AG09319 (cell line): Measurements from ENCODE around the gene PSAPL1.

ENCODE experiments used
- DNase-seq: peaks from one replicate; pipeline ENCODE4 v3.0.0-alpha.2; 2010; ENCODE audit warnings: low read depth; ENCODE audit errors: extremely low read depth
- TF ChIP-seq, protein P1 (sequence below): IDR thresholded peaks from 2 replicates; pipeline ENCODE4 v1.5.1; 2011; ENCODE audit warnings: low read depth, mild to moderate bottlenecking, inconsistent platforms, low read length, moderate library complexity

The PSAPL1 gene

DNA sequence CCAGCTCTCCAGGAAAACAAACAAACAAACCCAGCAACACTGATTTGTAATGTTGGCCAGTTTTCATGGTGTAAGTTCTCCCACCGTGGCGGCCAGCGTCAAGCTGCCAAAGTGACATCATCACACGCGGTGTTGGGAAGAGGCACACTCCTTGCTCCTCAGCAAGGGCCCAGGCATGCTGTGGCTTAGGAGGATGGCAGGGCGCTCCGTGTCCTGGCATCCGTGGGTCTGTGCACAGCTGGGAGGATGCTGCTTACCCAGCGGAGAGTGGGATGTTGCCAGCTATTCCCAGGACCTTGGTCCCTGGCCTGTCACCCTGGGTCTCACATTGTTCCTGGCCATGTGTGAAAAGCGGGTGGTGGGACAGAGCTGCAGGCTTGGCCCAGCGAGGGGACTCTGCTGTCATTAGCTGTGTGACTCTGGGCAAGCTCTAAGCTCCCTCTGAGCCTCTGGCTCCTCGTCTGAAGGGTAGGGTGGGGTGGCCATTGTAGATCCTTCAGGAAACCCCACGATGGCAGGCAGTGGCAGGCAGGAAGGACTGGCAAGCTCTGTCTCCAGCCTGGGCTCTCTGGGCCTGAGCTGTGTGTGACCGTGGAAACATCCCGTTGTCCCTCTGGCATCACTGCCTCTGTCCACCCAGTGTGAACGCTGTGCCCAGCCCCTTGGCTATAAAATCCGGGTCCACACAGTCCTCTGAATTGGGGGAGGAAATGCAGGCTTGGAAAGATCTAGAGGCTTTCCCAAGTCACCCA lies 10.8 kb downstream of the PSAPL1 start:
- DNase-seq, result no peak
- TF ChIP-seq, protein P1, sequence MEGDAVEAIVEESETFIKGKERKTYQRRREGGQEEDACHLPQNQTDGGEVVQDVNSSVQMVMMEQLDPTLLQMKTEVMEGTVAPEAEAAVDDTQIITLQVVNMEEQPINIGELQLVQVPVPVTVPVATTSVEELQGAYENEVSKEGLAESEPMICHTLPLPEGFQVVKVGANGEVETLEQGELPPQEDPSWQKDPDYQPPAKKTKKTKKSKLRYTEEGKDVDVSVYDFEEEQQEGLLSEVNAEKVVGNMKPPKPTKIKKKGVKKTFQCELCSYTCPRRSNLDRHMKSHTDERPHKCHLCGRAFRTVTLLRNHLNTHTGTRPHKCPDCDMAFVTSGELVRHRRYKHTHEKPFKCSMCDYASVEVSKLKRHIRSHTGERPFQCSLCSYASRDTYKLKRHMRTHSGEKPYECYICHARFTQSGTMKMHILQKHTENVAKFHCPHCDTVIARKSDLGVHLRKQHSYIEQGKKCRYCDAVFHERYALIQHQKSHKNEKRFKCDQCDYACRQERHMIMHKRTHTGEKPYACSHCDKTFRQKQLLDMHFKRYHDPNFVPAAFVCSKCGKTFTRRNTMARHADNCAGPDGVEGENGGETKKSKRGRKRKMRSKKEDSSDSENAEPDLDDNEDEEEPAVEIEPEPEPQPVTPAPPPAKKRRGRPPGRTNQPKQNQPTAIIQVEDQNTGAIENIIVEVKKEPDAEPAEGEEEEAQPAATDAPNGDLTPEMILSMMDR, result no peak

DNA sequence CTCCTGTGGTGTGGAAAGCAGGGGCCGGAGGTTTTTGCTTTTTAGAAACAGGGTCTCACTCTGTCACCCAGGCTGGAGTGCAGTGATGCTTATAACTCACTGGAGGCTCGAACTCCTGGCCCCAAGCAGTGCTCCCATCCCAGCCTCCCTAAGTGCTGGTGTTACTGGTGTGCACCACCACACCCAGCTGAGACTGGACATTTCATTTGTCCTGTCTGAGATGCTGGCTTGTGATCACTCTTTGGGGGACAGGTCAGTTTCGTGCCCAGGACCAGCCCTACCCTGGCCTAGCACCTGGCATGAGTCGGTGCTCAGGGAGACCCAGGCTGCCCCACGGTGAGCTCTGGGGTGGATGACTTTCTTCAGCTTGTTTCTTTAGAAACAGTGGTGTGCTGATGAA lies 11.3 kb downstream of the PSAPL1 start:
- no peak for DNase-seq
- TF ChIP-seq, protein P1, result no peak

DNA sequence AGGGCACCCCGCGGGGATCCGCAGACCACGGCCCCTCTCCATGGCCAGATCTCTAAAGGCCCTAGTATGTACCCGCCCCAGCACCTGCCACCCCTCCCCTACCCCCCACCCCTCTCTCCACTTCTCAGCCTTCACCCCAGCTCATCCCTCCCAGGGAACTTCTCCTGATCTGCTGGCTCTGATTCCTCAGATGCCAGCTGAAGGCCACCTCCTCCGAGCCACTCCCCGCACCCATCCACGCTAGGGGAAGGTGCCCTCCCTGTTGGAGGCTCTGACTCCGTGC lies 11.9 kb downstream of the PSAPL1 start:
- TF ChIP-seq, protein P1, result no peak
- no peak for DNase-seq

DNA sequence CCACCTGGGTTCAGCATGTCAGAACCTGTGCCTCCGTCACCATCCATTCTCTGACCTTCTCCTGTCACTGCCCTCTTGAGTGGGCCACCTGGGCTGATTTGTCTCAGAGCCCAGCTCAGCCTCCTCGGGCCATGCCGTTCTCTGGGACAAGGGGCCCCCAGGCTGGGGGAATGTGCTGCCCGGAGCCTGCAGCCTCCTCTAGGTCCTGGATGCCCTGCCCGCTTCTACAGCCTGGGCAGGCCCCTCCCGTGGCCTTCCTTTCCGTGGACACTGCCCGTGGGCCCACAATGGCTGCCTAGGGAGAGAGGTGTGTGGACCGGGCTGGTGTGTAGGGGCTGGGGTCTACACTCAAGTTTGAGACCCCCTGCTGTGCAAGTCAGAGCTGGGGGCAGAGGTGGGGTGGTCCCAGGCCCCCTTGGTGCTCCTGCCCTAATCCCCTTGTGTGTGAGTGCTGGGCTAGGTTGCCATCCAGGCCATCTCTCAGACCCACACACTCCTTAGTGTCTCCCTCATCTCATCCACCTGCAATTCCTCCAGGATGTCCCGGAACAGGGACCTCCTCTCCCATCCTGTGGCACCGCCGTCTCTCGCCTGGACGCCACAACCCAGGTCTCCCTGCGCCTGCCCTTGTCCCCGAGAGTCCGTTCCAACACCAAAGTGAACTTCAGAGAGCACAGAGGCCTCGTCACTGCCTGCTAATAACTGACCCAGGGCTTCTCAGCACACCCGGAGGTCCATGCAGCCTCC lies 12.4 kb downstream of the PSAPL1 start:
- no peak for DNase-seq
- TF ChIP-seq, protein P1, result no peak

DNA sequence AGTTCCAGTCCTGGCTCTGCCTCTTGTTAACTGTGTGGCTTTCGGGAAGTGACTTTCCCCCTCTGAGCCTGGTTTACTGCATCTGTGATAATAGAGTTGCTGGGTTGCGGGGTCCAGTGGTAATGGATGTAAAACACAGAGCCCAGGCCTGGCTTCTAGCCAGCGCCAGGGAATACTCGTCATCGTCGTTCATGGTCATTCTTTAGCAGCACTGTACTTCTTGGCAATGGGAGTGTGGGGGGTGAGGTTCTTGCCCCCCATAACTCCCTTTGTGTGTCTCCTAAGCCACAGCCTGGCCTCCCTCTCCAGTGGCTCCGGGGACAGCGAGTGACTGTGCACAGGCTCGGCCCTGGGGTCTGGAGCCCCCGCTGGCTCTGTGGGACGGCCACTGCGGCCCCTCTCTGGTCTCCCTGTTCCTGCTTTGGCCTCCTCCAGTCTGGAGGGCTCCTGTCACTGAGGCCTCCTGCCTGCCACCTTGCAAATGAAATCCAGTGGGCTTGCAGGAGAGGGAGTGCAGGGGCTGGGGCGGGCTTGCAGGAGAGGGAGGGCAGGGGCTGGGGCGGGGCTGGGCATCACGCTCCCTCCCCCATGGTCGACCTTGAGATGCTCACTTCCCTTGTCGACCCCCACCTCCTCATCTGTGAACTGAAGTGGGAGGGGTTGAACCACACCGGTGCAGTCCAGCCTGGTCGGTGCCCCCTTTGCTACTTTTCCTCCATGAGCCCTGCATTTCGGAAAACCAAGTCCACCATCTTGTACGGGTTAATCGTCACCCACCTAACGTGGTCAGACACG lies 13.2 kb downstream of the PSAPL1 start:
- DNase-seq, result no peak
- TF ChIP-seq, protein P1, result no peak

DNA sequence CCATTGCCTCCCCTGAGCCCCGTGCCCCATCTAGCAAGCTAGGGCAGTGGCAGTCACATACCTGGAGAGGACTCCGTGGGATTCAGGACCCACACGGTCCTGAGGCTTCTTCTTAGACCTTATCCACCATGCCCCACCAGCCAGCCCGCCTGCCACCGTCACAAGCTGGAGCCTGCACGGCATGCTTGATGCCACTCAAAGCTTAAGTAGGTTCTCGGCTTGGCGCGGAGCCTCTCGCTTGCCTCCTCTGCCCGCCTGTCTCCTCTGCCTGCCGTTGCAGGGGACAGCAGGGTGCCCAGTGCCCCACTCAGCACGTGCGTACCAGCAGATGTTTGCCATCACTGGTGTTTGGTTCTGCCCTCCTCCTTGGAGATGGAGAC lies 14.1 kb downstream of the PSAPL1 start:
- TF ChIP-seq, protein P1, result no peak
- DNase-seq, result no peak
